K562 (cell line): ENCODE measurements around the gene SULT1C3.

Experiments
- BCLAF1 ChIP-seq, 2 experiments: fragments of 450-650 bp in 1 of 2; IDR thresholded peaks; 2 replicates each; pipeline ENCODE4 v1.6.1; 2011 to 2017; ENCODE audit warnings: low read depth in 2 of 2, antibody characterized with exemption in 1 of 2, borderline replicate concordance in 1 of 2, low read length in 1 of 2, mild to moderate bottlenecking in 1 of 2, mixed read lengths in 1 of 2; ENCODE audit not compliant: control insufficient read depth in 1 of 2
- MEF2A ChIP-seq: IDR thresholded peaks from 2 replicates; pipeline ENCODE4 v1.6.1; 2011; ENCODE audit warnings: low read depth, mild to moderate bottlenecking, low read length, moderate library complexity; ENCODE audit not compliant: control insufficient read depth
- POLR2A ChIP-seq: fragments of 450-650 bp; conservative IDR thresholded peaks from 2 replicates; pipeline ENCODE4 v1.6.1; 2016
- PRDM10 ChIP-seq: fragments of 450-650 bp; IDR thresholded peaks from 2 replicates; pipeline ENCODE4 v1.6.1; 2018; ENCODE audit not compliant: partially characterized antibody
- SNAPC5 ChIP-seq: fragments of 250-450 bp; sonication (Bioruptor Pico); IDR thresholded peaks from 2 replicates; pipeline ENCODE4 v1.8.0; 2021; ENCODE audit warnings: moderate library complexity, mild to moderate bottlenecking, inconsistent platforms
- SPI1 ChIP-seq: IDR thresholded peaks from 2 replicates; pipeline ENCODE4 v1.6.1; 2011; ENCODE audit warnings: low read depth, low read length, control low read depth, borderline replicate concordance
- SREBF2 ChIP-seq: sonication (generic); formaldehyde crosslinking; IDR thresholded peaks from 2 replicates; pipeline ENCODE4 v1.4.0; 2020; ENCODE audit warnings: mild to moderate bottlenecking, missing genetic modification reagents
- TSHZ1 ChIP-seq: fragments of 250-450 bp; sonication (Bioruptor Pico); IDR thresholded peaks from 2 replicates; pipeline ENCODE4 v1.4.0; 2020; ENCODE audit warnings: mild to moderate bottlenecking, moderate library complexity

- TF ChIP-seq SNAPC5 (no peak), SREBF2 (CRISPR knock-in tag) (no peak), BCLAF1 (IDR thresholded peaks at IDR 0.05; ENCODE audit: borderline replicate concordance in 1 of 2, control insufficient read depth in 1 of 2, low read depth in 2 of 2, low read length in 1 of 2) (no peak), POLR2A (no peak), MEF2A (no peak), SPI1 (no peak), TSHZ1 (no peak), PRDM10 (no peak)
Measured at GRCh38 chr2:108199726-108200125, 40.0 kb upstream of the SULT1C3 start.
